Ovary (tissue), 3 donors: Measurements from ENCODE around the gene ZFPM1.

Source experiments
- CTCF ChIP-seq, 3 donors: fragments of 450-650 bp in 2 of 3; fragments of 200-600 bp in 1 of 3; IDR thresholded peaks; one replicate each; pipeline versions ENCODE4 v1.5.1 to v1.8.0; 2016 to 2022; ENCODE audit warnings: antibody characterized with exemption in 3 of 3, mild to moderate bottlenecking in 1 of 3
- EP300 ChIP-seq: sonication (generic); formaldehyde crosslinking; IDR thresholded peaks from one replicate; pipeline ENCODE4 v1.6.1; 2017; ENCODE audit warnings: antibody characterized with exemption
- donor health status: DM: no; HTN: no; CAD: no.

- TF ChIP-seq CTCF (IDR thresholded peaks at IDR 0.05): no peak
- no peak for TF ChIP-seq EP300
Observed at GRCh38 chr16:88486398-88487123, 33.5 kb downstream of the ZFPM1 start.
